Body of pancreas (tissue), 4 donors: ENCODE data around the gene PRR5L.

Source experiments
- POLR2A ChIP-seq, 3 donors: fragments of 450-650 bp; IDR thresholded peaks; one replicate each; pipeline ENCODE4 v1.6.1; 2016; ENCODE audit warnings: antibody characterized with exemption in 3 of 3, mild to moderate bottlenecking in 2 of 3
- TF ChIP-seq, protein P1 (sequence below), 7 experiments: fragments of 450-650 bp in 4 of 7; fragments of 200-600 bp in 3 of 7; sonication (generic) in 3 of 7; IDR thresholded peaks; one replicate each; pipeline ENCODE4 v1.5.1; 2016 to 2019; ENCODE audit warnings: antibody characterized with exemption in 7 of 7

DNA sequence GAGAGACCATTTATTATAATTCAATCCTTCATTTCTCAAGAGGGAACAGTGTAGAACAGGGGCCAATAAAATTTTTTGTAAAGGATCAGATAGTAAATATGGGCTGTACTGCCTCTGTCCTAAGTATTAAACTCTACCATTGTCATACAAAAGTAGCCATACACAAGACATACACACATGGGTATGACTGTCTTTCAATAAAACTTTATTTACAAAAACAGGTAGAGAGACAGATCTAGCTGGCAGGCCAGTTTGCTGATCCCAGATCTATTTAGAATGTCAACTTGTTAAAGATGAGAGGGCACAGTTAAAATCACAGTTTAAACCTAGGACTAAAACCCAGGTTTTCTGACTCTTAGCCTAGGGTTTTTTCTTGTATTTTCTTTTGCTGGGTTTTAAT is 197.2 kb downstream of the PRR5L start:
- TF ChIP-seq, protein P1, sequence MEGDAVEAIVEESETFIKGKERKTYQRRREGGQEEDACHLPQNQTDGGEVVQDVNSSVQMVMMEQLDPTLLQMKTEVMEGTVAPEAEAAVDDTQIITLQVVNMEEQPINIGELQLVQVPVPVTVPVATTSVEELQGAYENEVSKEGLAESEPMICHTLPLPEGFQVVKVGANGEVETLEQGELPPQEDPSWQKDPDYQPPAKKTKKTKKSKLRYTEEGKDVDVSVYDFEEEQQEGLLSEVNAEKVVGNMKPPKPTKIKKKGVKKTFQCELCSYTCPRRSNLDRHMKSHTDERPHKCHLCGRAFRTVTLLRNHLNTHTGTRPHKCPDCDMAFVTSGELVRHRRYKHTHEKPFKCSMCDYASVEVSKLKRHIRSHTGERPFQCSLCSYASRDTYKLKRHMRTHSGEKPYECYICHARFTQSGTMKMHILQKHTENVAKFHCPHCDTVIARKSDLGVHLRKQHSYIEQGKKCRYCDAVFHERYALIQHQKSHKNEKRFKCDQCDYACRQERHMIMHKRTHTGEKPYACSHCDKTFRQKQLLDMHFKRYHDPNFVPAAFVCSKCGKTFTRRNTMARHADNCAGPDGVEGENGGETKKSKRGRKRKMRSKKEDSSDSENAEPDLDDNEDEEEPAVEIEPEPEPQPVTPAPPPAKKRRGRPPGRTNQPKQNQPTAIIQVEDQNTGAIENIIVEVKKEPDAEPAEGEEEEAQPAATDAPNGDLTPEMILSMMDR (IDR thresholded peaks at IDR 0.05) = no peak
- no peak for TF ChIP-seq POLR2A (IDR thresholded peaks at IDR 0.05)
